Keratinocyte (primary cell): Measurements from ENCODE around the gene GABRR2. TPM values are rescaled to one million over a fixed set of nuclear protein-coding genes. Genes with fewer than 3 reads are reported as not detected.

Experiments used
- DNase-seq: peaks from one replicate; pipeline ENCODE4 v3.0.0-alpha.2; 2011; ENCODE audit warnings: low read depth, missing footprints, low spot score
- FAIRE-seq: peaks from 2 replicates; lab custom pipeline; 2011; peaks lifted over from hg19 to GRCh38; lab: Jason Lieb, UNC
- H2AFZ ChIP-seq: 2 replicates; pipeline ENCODE4 v1.6.0; 2012; ENCODE audit warnings: low read length, control low read depth, inconsistent platforms; ENCODE audit not compliant: control insufficient read depth
- H3K27ac ChIP-seq: 2 replicates; pipeline ENCODE4 v1.5.1; 2011; ENCODE audit warnings: low read length; ENCODE audit not compliant: control insufficient read depth, insufficient read depth
- H3K27me3 ChIP-seq: 3 replicates; pipeline ENCODE4 v1.6.0; 2011; ENCODE audit warnings: low read length; ENCODE audit not compliant: control insufficient read depth, insufficient read depth; ENCODE audit errors: extremely low read depth
- H3K36me3 ChIP-seq, 2 experiments: 2 replicates in 1 of 2; 3 replicates in 1 of 2; pipeline ENCODE4 v1.5.1; 2011; ENCODE audit warnings: low read length in 2 of 2, mild to moderate bottlenecking in 1 of 2; ENCODE audit not compliant: control insufficient read depth in 2 of 2, insufficient read depth in 2 of 2; ENCODE audit errors: extremely low read depth in 1 of 2
- H3K4me1 ChIP-seq: 3 replicates; pipeline ENCODE4 v1.5.1; 2011; ENCODE audit warnings: low read length; ENCODE audit not compliant: control insufficient read depth, insufficient read depth; ENCODE audit errors: extremely low read depth
- H3K4me2 ChIP-seq: 3 replicates; pipeline ENCODE4 v1.6.0; 2011; ENCODE audit warnings: low read depth, low read length; ENCODE audit not compliant: control insufficient read depth, insufficient read depth; ENCODE audit errors: extremely low read depth
- H3K4me3 ChIP-seq, 3 experiments: fragments of 200-600 bp in 1 of 3; sonication (generic) in 1 of 3; 2 replicates in 2 of 3; 3 replicates in 1 of 3; pipeline ENCODE4 v1.5.1; 2011 to 2016; ENCODE audit warnings: low read length in 3 of 3, mild to moderate bottlenecking in 3 of 3, control low read depth in 2 of 3, inconsistent platforms in 1 of 3, low read depth in 1 of 3, mixed read lengths in 1 of 3, mixed run types in 1 of 3, moderate library complexity in 1 of 3; ENCODE audit not compliant: control insufficient read depth in 2 of 3, insufficient read depth in 2 of 3; ENCODE audit errors: extremely low read depth in 1 of 3
- H3K79me2 ChIP-seq: 2 replicates; pipeline ENCODE4 v1.6.0; 2012; ENCODE audit warnings: low read length; ENCODE audit not compliant: control insufficient read depth, insufficient read depth
- H3K9ac ChIP-seq: 3 replicates; pipeline ENCODE4 v1.6.0; 2011; ENCODE audit warnings: low read length; ENCODE audit not compliant: control insufficient read depth, insufficient read depth; ENCODE audit errors: extremely low read depth
- H3K9me1 ChIP-seq: 3 replicates; pipeline ENCODE4 v1.6.0; 2011; ENCODE audit warnings: low read length; ENCODE audit not compliant: control insufficient read depth, insufficient read depth; ENCODE audit errors: extremely low read depth
- H3K9me3 ChIP-seq: 2 replicates; pipeline ENCODE4 v1.5.1; 2012; ENCODE audit warnings: low read depth, low read length; ENCODE audit not compliant: control insufficient read depth
- H4K20me1 ChIP-seq: 3 replicates; pipeline ENCODE4 v1.6.0; 2011; ENCODE audit warnings: low read length; ENCODE audit not compliant: control insufficient read depth, insufficient read depth; ENCODE audit errors: extremely low read depth
- EZH2 ChIP-seq: IDR thresholded peaks from one replicate; pipeline ENCODE4 v1.6.1; 2012; ENCODE audit warnings: inconsistent platforms, mild to moderate bottlenecking, low read length, moderate library complexity
- dilution Hi-C: fragments of 300-500 bp; cut with MboI; formaldehyde crosslinking; loops from one replicate; pipeline ENCODE4 v1.7.0; 2020; ENCODE audit warnings: low sequenced_read_pairs; ENCODE audit not compliant: extremely low pct_ligation_motif_present
- polyA plus RNA-seq, 5 experiments: library from polyadenylated mRNA; depleted of rRNA in 3 of 5; stranded (reverse) in 3 of 5; stranded (forward) in 1 of 5; unstranded in 1 of 5; fragments of >200 nt; gene quantifications; 1 replicate in 1 of 5; 2 replicates in 3 of 5; 3 replicates in 1 of 5; pipeline versions ENCODE4 v1.2.1 to v1.2.3, GENCODE V29; 2011 to 2012; ENCODE audit warnings: missing spikeins in 2 of 5, low read depth in 1 of 5, low replicate concordance in 1 of 5
- TF ChIP-seq, protein P1 (sequence below), 3 experiments: IDR thresholded peaks in 1 of 3; conservative IDR thresholded peaks in 1 of 3; optimal IDR thresholded peaks in 1 of 3; 2 replicates in 2 of 3; 3 replicates in 1 of 3; pipeline versions ENCODE3 to v1.5.1; 2011; ENCODE audit warnings: low read length in 3 of 3, mild to moderate bottlenecking in 3 of 3, moderate library complexity in 2 of 3, control low read depth in 1 of 3, inconsistent platforms in 1 of 3; ENCODE audit not compliant: insufficient read depth in 2 of 3; ENCODE audit errors: extremely low read depth in 1 of 3

Gene GABRR2
- polyA plus RNA-seq, 1 donor (not counting 4 experiments of a cell fraction or from before 2014, with no cell fraction given) = 0.03 TPM

DNA sequence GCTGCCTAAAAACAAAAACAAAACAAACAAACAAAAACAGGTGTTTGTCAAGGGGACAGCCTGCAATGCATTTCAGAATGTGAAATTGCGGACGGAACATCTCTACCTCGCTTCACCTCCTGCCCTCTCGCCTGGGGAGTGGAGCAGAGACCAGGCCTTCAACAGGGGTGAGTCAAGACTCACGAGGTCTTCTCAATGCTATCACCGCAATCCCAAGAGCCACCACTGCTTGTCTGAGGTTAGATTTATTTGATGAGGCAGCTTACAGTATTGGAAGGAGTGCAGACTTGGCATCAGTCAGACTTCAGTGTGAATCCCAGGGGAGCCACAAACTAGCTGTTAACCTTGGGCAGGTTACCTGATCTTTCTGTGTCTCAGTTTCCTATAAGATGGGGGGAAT lies 105.6 kb downstream of the GABRR2 start:
- TF ChIP-seq, protein P1, sequence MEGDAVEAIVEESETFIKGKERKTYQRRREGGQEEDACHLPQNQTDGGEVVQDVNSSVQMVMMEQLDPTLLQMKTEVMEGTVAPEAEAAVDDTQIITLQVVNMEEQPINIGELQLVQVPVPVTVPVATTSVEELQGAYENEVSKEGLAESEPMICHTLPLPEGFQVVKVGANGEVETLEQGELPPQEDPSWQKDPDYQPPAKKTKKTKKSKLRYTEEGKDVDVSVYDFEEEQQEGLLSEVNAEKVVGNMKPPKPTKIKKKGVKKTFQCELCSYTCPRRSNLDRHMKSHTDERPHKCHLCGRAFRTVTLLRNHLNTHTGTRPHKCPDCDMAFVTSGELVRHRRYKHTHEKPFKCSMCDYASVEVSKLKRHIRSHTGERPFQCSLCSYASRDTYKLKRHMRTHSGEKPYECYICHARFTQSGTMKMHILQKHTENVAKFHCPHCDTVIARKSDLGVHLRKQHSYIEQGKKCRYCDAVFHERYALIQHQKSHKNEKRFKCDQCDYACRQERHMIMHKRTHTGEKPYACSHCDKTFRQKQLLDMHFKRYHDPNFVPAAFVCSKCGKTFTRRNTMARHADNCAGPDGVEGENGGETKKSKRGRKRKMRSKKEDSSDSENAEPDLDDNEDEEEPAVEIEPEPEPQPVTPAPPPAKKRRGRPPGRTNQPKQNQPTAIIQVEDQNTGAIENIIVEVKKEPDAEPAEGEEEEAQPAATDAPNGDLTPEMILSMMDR (optimal IDR thresholded peaks at IDR 0.05 in 1 of 3, IDR thresholded peaks at IDR 0.05 in 1 of 3, conservative IDR thresholded peaks at IDR 0.05 in 1 of 3; ENCODE audit: extremely low read depth in 1 of 3, insufficient read depth in 2 of 3, low read length in 3 of 3) = no peak
- TF ChIP-seq EZH2 = no peak
- Histone ChIP-seq H3K79me2 (no peaks in the 10 kb centered on the region), H2AFZ (no peak overlapping the region), H3K27ac (no peak overlapping the region), H3K36me3 (no peaks in the 10 kb centered on the region), H3K4me2 (no peak overlapping the region), H3K4me1 (no peaks in the 10 kb centered on the region), H3K9ac (no peak overlapping the region), H3K27me3 (no peaks in the 10 kb centered on the region), H3K9me1 (no peaks in the 10 kb centered on the region), H3K9me3 (no peaks in the 10 kb centered on the region), H3K4me3 (no peak overlapping the region), H4K20me1 (no peaks in the 10 kb centered on the region)
- FAIRE-seq = no peak
- DNase-seq = no peak
- dilution Hi-C loops = no loop called here

DNA sequence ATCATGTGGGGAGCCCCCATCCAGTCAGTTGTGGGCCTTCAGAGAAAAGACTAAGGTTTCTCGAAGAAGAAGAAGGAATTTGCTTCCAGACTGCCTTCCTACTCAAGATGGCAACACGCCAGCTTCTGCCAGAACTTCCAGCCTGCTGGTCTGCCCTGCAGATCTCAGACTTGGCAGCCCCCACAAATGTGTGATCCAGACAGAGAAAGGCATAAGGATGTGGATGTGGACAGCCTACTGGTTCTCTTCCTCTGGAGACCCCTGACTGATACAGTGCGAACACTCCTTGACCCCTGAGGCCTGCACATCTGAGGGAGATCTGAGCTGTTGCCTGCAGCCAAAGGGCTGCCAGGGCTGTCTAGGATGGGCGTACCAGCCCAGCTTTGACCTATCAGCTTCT lies 106.5 kb downstream of the GABRR2 start:
- Histone ChIP-seq H3K4me3 (no peak overlapping the region), H3K27ac (no peak overlapping the region), H3K79me2 (no peaks in the 10 kb centered on the region), H2AFZ (no peak overlapping the region), H3K4me1 (no peaks in the 10 kb centered on the region), H3K9me3 (no peaks in the 10 kb centered on the region), H4K20me1 (no peaks in the 10 kb centered on the region), H3K27me3 (no peaks in the 10 kb centered on the region), H3K36me3 (no peaks in the 10 kb centered on the region), H3K4me2 (no peak overlapping the region), H3K9ac (no peak overlapping the region), H3K9me1 (no peaks in the 10 kb centered on the region)
- no peak for TF ChIP-seq EZH2
- TF ChIP-seq, protein P1 (optimal IDR thresholded peaks at IDR 0.05 in 1 of 3, IDR thresholded peaks at IDR 0.05 in 1 of 3, conservative IDR thresholded peaks at IDR 0.05 in 1 of 3; ENCODE audit: extremely low read depth in 1 of 3, insufficient read depth in 2 of 3, low read length in 3 of 3) = no peak
- dilution Hi-C loops = no loop called here
- FAIRE-seq (no peak), DNase-seq (no peak)

Other genes starting within 250 kb of the GABRR2 start
- 7.1 to 34.6 TPM (median 19.5 TPM) in 3 replicates for gene PNRC1, start 234.5 kb downstream of the GABRR2 start, polyA plus RNA-seq
- 0.16 to 0.28 TPM (median 0.19 TPM) in 3 replicates for gene SRSF12, start 197.2 kb downstream of the GABRR2 start, polyA plus RNA-seq
- 2.7 to 7.9 TPM (median 5.6 TPM) in 3 replicates for gene PM20D2, start 169.2 kb downstream of the GABRR2 start, polyA plus RNA-seq
- gene GABRR1, start 97.9 kb downstream of the GABRR2 start, polyA plus RNA-seq = 0.04 TPM in 1 of 3 replicates, not detected in the others
- gene UBE2J1, start 37.4 kb upstream of the GABRR2 start, polyA plus RNA-seq = 17.0 to 26.7 TPM (median 19.7 TPM) in 3 replicates
- gene RRAGD, start 97.0 kb upstream of the GABRR2 start, polyA plus RNA-seq = 0.03 to 0.86 TPM (median 0.18 TPM) in 3 replicates
- 5.7 to 9.4 TPM (median 5.8 TPM) in 3 replicates for gene ANKRD6, start 117.9 kb upstream of the GABRR2 start, polyA plus RNA-seq